IPS-18a (cell line): Measurements from ENCODE around the gene PAPPA2.

ENCODE experiments used
- H3K27ac ChIP-seq: one replicate; pipeline ENCODE4 v1.5.1; 2013; ENCODE audit warnings: low read length
- H3K27me3 ChIP-seq: one replicate; pipeline ENCODE4 v1.6.1; 2013; ENCODE audit warnings: mild to moderate bottlenecking, low read length; ENCODE audit not compliant: control insufficient read depth, insufficient read depth
- H3K36me3 ChIP-seq: one replicate; pipeline ENCODE4 v1.6.1; 2013; ENCODE audit warnings: low read depth, low read length; ENCODE audit not compliant: control insufficient read depth
- H3K4me1 ChIP-seq: one replicate; pipeline ENCODE4 v1.6.1; 2013; ENCODE audit warnings: low read depth, low read length; ENCODE audit not compliant: control insufficient read depth
- H3K4me3 ChIP-seq: one replicate; pipeline ENCODE4 v1.5.1; 2013; ENCODE audit warnings: low read length
- H3K9ac ChIP-seq: one replicate; pipeline ENCODE4 v1.6.1; 2013; ENCODE audit warnings: mild to moderate bottlenecking, low read length, moderate library complexity
- H3K9me3 ChIP-seq: one replicate; pipeline ENCODE4 v1.6.1; 2013; ENCODE audit warnings: low read depth, low read length; ENCODE audit not compliant: control insufficient read depth

The PAPPA2 gene

DNA sequence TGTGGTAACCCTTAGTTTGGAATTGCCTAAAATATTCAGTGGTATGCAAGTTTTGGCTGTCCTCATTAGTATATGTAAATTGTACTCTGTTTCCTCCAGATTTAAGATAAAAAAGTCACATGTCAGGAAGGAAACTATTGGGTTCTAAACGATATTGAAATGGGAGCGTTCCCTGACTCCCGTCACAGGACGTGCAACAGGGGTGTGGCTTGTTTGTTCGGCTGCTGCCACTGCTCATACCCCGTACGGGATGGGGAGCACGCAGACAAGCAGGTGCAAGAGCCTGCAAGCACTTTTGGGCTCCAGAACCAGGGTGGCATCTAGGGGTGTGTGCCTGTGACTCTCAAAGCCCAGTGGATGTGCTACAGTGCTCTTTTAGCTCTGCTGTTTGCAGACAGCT lies 6.2 kb upstream of the PAPPA2 start:
- Histone ChIP-seq H3K27me3 (no peaks in the 10 kb centered on the region), H3K36me3 (no peaks in the 10 kb centered on the region), H3K27ac (no peak overlapping the region), H3K9ac (no peak overlapping the region), H3K4me1 (no peaks in the 10 kb centered on the region), H3K4me3 (no peak overlapping the region), H3K9me3 (peaks cover 2% of the 10 kb centered on the region)

DNA sequence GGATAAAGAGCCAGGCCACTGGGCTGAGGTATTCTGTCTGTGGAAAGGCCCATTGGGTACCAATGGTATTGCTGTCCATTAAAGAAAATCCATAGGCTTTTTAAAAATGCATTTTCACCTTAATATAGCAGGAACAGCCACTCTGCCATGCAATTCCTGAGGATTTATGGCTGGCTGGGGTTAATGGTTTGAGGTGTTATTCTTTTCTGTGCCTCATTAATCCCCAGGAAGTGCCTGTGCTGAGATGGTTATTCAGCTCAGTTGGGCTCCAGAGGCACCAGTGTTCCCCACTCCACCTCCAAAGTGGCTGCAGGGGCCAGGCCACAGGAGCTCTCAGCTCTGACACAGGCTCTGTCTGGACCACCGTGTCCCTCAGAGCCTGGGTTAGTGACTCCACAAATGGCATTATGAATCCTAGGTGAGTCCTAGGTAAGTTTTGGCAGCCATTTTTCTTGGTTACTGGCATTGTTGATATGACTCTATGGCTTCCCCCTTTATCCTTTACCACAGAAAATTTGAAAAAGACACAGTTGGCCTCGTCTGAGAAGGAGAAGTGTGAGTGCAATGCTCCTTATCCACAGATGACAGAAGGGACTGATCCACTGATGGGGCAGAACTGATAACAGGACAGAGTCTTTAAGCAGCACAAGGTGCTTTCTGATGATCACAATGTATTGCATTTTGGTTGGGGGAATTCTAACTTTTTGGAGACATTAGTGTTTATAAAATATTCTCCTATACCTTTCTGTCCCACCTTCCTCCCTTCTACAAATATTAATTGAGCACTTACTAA lies 2.2 kb upstream of the PAPPA2 start:
- Histone ChIP-seq H3K36me3 (no peaks in the 10 kb centered on the region), H3K9me3 (peaks cover 2% of the 10 kb centered on the region), H3K27ac (no peak overlapping the region), H3K4me3 (no peak overlapping the region), H3K9ac (no peak overlapping the region), H3K4me1 (no peaks in the 10 kb centered on the region), H3K27me3 (no peaks in the 10 kb centered on the region)

DNA sequence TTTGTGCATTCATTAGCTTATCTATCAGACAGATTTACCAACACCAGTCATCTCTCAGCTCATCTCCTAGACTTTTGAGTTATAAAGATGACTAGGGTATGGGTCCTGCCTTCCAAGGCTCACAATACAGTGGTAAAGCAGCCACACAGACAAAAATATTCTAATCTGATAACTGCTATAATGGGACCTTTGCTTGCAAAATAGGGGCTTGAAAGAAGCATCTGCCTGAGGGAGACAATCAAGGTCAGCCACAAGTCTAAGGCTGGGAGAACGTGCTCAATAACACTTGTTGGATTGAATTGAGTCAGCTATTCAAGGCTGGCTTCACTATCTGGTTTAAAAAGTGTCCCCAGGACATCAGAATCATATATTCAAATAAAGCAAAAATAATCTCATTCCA lies 1.4 kb upstream of the PAPPA2 start:
- H3K27ac ChIP-seq = no peak overlapping the region
- no peak overlapping the region for H3K4me3 ChIP-seq
- no peaks in the 10 kb centered on the region for H3K27me3 ChIP-seq
- no peaks in the 10 kb centered on the region for H3K4me1 ChIP-seq
- H3K36me3 ChIP-seq = no peaks in the 10 kb centered on the region
- no peak overlapping the region for H3K9ac ChIP-seq
- H3K9me3 ChIP-seq = peaks cover 2% of the 10 kb centered on the region

DNA sequence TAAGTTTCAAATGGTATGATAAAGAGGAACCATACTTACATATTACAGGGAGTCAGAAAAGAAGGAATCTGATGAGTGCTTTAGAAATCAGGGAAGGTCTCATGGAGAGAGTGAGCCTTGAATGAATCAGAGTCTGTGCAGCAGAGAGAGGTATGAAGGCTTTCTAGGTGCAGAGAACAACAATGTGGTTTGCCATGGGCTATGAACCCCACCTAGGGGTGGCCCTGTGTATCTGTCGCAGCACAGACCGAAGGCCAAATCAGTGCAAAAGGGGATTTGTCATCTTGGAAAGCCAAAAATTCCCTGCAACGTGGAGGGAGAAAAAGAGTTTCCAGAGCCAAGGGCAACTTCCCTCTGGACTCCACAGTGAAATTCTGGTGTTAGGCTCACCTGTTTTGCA lies 3.5 kb downstream of the PAPPA2 start:
- Histone ChIP-seq H3K4me1 (no peaks in the 10 kb centered on the region), H3K27ac (no peak overlapping the region)

DNA sequence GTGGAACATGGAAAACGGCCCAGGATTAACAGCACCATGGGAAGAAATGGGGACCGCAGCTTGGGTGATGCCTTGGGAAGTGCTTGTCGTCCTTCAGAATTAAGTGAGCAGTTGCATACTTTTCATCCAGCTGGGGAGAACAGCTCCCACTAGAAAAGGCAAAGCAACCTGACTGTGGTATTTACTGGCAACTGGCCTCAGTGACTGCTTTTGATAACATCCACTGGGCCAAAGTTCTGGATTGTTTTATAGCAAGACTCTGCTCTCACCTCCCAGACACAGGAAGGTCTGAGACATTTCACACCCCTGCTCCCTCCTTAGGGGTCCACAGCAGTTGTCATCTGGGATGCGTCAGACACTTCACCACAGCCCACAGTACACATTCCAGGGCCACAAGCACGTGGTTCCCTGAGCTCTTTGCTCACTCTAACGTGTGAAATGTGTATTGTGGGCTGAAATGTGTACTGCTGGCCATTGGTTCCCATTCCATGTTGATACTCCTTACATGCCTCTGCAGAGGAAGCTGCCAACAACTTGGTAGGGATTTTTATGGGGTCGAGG lies 6.6 kb downstream of the PAPPA2 start:
- no peaks in the 10 kb centered on the region for H3K4me1 ChIP-seq
- no peak overlapping the region for H3K9ac ChIP-seq
- H3K27ac ChIP-seq = no peak overlapping the region
- H3K36me3 ChIP-seq = no peaks in the 10 kb centered on the region
- H3K9me3 ChIP-seq = no peaks in the 10 kb centered on the region
- H3K27me3 ChIP-seq = no peaks in the 10 kb centered on the region
- no peak overlapping the region for H3K4me3 ChIP-seq

More for the DNA sequence above, 3.5 kb downstream of the PAPPA2 start:
- no peaks in the 10 kb centered on the region for H3K36me3 ChIP-seq
- H3K27me3 ChIP-seq = no peaks in the 10 kb centered on the region
- no peak overlapping the region for H3K4me3 ChIP-seq
- H3K9me3 ChIP-seq = no peaks in the 10 kb centered on the region
- H3K9ac ChIP-seq = no peak overlapping the region

DNA sequence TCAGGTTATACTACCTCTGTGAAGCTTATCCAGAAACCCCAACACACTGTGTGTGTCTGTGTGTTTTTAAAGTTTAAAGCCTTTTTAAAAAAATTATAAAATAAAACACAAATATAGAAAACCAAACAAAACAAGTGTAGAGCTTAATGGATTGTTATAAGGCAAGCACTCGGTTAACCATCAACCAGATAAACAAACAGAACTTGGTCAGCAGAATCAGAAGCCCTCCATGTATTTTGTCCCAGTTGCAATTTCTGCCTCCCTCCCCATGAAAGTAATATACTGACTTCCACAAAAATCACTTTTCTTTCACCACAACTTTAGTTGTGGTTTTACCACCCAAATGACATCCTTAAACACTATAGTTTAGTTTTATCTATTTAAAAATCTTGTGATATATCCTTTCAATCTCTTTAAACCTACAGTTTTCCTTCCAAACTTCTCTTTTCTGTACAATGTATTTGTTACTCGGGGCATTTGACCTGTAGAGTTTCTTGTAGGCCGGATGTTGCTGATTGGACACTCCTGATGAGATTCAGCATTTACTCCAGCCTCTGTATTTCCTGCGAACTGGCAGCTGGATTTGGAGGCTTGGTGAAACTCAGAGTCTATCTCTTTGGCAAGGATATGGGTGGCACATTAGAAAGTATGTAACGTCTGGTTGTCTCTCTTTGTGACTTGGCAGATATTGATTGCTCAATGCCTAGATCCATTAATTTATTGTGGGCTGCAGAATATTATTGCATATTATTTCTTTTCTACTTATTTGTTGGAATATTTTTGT lies 8.6 kb downstream of the PAPPA2 start:
- H3K4me1 ChIP-seq = no peaks in the 10 kb centered on the region
- no peak overlapping the region for H3K9ac ChIP-seq
- H3K36me3 ChIP-seq = no peaks in the 10 kb centered on the region

DNA sequence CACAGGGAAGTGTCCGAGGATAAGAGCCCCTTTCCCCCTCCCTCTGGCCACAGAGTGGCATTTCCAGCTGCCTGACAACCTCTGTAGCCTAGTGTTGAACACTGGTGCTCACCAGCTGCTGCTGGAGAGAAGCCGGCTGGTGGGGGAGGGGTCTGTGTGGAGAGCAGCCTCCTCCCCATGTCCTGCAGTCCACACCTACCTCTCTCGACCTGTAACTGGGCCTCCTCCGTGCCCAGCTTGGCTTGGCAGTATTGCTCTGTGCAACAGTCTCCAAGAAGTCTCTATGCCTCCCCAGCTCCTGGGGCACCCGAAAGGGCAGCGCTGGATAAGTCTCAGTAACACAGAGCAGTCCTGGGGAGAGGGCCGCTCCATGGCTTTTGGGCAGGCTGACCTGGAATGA lies 17.0 kb downstream of the PAPPA2 start:
- no peaks in the 10 kb centered on the region for H3K27me3 ChIP-seq
- H3K9ac ChIP-seq = no peak overlapping the region
- no peaks in the 10 kb centered on the region for H3K36me3 ChIP-seq
- H3K4me3 ChIP-seq = no peak overlapping the region
- no peaks in the 10 kb centered on the region for H3K9me3 ChIP-seq
- H3K4me1 ChIP-seq = peaks cover 8% of the 10 kb centered on the region
- no peak overlapping the region for H3K27ac ChIP-seq

More for the DNA sequence above, 8.6 kb downstream of the PAPPA2 start:
- H3K9me3 ChIP-seq = no peaks in the 10 kb centered on the region
- no peak overlapping the region for H3K4me3 ChIP-seq
- no peak overlapping the region for H3K27ac ChIP-seq
- no peaks in the 10 kb centered on the region for H3K27me3 ChIP-seq

DNA sequence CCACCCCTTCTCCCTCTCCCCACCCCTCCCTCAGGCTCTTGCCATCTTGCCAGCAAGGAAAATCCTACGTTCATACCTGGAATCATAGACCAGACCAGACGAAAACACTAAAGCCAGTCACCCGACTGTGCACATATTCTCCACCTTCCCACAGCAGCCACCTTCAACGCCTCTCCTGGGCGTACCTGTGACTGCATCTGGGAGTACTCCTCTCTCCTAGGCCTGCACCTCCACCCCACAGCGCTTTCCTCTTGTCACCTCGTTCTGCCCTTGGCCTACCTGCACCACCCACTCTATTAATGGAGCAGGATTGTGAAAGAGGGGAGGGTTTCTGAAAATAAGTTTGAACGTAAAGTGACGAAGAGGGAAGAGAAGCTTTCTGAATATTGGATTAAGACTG lies 17.8 kb downstream of the PAPPA2 start:
- Histone ChIP-seq H3K27me3 (no peaks in the 10 kb centered on the region), H3K9ac (no peak overlapping the region), H3K36me3 (no peaks in the 10 kb centered on the region), H3K4me3 (no peak overlapping the region), H3K9me3 (no peaks in the 10 kb centered on the region), H3K4me1 (peaks cover 8% of the 10 kb centered on the region), H3K27ac (no peak overlapping the region)

DNA sequence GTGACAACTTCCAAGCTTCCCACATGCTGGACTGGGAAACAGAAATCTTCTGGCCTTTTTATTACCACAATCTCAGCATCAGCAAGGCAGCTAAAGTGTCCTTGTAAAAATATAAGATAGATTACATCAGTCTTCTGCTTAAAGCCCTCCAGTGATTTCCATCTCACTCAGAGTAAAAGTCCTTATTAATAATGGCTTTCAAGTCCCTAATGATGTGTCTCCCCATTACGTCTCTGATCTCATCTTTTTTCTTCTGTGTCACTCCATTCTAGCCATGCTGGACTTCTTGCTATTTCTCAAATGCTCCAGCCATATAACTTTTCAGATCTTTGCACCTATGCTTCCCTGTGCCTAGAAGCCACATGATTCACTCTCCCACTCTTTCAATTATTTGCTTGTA lies 22.1 kb downstream of the PAPPA2 start:
- H3K4me1 ChIP-seq = peaks cover 1% of the 10 kb centered on the region
- H3K27me3 ChIP-seq = no peaks in the 10 kb centered on the region
- H3K9me3 ChIP-seq = no peaks in the 10 kb centered on the region
- no peak overlapping the region for H3K27ac ChIP-seq
- H3K4me3 ChIP-seq = no peak overlapping the region
- H3K9ac ChIP-seq = no peak overlapping the region
- H3K36me3 ChIP-seq = no peaks in the 10 kb centered on the region

DNA sequence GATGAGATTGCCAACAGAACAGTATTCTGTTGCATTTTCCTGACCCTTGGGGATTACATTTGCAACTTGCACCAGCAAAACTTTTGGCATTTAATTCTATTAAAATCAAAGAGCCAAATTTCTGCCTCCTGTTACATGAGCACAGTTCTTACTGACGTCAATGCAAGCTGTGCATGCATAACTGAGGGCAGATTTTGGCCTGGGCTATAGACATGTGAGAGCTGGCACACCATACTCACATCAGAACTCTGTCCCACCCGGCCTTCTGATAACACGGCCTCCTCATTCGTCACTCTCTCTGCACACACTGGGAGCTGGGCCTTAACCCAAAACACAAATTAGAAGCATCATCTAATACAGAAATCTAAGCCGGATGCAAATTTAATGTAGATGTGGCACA lies 31.5 kb downstream of the PAPPA2 start:
- Histone ChIP-seq H3K36me3 (no peaks in the 10 kb centered on the region), H3K4me3 (no peak overlapping the region), H3K9me3 (no peaks in the 10 kb centered on the region), H3K4me1 (no peaks in the 10 kb centered on the region), H3K9ac (no peak overlapping the region), H3K27me3 (no peaks in the 10 kb centered on the region), H3K27ac (no peak overlapping the region)

DNA sequence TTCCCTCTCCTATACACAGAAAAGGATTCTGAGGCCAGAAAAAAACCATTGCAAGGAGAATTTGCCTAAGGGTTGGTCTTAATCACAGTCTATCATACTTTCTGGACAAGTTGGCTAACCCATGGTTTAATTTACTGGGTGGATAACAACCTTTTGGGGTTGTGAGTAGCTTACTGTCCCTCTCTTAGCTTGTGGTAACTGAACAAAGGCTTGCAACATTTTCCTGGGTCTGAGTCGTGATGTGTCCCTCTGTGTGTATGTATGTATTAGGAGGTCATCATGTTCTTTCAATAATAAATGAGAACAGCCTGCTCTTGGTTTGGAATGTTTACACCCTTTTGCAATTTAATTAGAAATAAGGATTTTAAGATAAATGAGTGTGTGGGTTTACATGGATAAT lies 36.7 kb downstream of the PAPPA2 start:
- Histone ChIP-seq H3K4me1 (no peaks in the 10 kb centered on the region), H3K36me3 (no peaks in the 10 kb centered on the region), H3K4me3 (no peak overlapping the region), H3K9me3 (no peaks in the 10 kb centered on the region), H3K9ac (no peak overlapping the region), H3K27ac (no peak overlapping the region), H3K27me3 (no peaks in the 10 kb centered on the region)
